ENCODE measurements around the gene CTTNBP2. TPM values are rescaled to one million over a fixed set of nuclear protein-coding genes. Genes with fewer than 3 reads are reported as not detected.
"Not testable (repeated sequence)": the region's sequence is repeated elsewhere in the genome, so short reads cannot be mapped to it uniquely, and the experiment has no call there.

CTTNBP2 gene
- total RNA-seq, 1 donor from 2014 or later, result 3.0 TPM

DNA sequence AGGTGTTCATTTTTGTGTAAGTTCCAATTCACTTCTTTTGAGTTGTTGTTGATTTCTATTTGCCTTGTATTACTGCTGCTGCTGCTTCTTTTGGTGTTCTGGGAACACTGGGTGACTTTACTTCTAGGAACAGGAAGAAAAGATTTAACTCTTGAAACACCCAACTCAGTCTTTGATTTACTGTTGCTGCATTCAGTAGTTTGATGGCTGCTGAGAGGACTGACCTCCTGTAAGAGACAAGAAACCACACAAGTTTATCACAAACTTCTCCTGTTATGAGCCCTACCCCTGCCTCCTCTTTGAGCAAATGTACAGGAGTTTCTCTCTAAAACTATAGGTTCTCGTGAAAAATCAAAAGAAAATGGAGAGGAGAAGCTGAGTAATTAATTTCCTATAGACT, 161.7 kb downstream of the CTTNBP2 start:
- H3K9me3 ChIP-seq, result no peaks in the 10 kb centered on the region
- H3K36me3 ChIP-seq, result no peaks in the 10 kb centered on the region
- intact Hi-C loops (cut with DNase I), result loop anchor here (10.0 kb wide), 1 partner anchor 497 kb away; no protein-coding TSS in a partner anchor
- H3K4me1 ChIP-seq, result no peaks in the 10 kb centered on the region
- H3K27ac ChIP-seq, result no peak overlapping the region
- no peak overlapping the region for H3K4me3 ChIP-seq
- no peaks in the 10 kb centered on the region for H3K27me3 ChIP-seq
- no peak for DNase-seq (ENCODE audit: low spot score in 2 of 2)
- TF ChIP-seq, protein P1, sequence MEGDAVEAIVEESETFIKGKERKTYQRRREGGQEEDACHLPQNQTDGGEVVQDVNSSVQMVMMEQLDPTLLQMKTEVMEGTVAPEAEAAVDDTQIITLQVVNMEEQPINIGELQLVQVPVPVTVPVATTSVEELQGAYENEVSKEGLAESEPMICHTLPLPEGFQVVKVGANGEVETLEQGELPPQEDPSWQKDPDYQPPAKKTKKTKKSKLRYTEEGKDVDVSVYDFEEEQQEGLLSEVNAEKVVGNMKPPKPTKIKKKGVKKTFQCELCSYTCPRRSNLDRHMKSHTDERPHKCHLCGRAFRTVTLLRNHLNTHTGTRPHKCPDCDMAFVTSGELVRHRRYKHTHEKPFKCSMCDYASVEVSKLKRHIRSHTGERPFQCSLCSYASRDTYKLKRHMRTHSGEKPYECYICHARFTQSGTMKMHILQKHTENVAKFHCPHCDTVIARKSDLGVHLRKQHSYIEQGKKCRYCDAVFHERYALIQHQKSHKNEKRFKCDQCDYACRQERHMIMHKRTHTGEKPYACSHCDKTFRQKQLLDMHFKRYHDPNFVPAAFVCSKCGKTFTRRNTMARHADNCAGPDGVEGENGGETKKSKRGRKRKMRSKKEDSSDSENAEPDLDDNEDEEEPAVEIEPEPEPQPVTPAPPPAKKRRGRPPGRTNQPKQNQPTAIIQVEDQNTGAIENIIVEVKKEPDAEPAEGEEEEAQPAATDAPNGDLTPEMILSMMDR (IDR thresholded peaks at IDR 0.05), result no peak

DNA sequence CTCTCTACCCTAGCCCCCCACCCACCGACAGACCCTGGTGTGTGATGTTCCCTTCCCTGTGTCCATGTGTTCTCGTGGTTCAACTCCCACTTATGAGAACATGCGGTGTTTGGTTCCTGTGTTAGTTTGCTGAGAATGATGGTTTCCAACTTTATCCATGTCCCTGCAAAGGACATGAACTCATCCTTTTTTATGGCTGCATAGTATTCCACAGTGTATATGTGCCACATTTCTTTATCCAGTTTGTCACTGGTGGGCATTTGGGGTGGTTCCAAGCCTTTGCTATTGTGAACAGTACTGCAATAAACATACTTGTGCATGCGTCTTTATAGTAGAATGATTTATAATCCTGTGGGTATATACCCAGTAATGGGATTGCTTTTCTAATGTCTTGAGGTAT, 165.1 kb downstream of the CTTNBP2 start:
- H3K4me3 ChIP-seq; H3K27me3 ChIP-seq; DNase-seq (ENCODE audit: low spot score in 2 of 2); H3K4me1 ChIP-seq; intact Hi-C loops (cut with DNase I); H3K27ac ChIP-seq; H3K9me3 ChIP-seq; H3K36me3 ChIP-seq: not testable (repeated sequence)

DNA sequence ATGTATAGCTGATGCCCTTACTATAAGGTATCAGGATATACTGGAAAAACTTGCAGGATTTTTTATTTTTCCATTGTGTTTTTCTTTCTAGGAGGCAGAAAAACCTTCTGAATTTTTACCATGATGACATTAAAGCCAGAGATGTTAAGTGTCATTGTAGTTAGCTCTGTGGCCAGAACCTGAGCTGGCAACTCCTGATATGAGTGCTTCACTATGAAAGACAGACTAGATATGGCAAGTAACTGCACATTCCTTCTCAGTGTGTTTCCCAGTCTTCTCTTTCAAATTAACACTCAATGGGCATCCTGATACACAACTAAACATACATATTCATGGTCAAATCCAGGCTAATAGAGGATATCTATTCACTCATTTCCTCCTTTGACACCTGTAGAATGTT, 166.2 kb downstream of the CTTNBP2 start:
- no peaks in the 10 kb centered on the region for H3K36me3 ChIP-seq
- TF ChIP-seq, protein P1 (IDR thresholded peaks at IDR 0.05), result no peak
- no peaks in the 10 kb centered on the region for H3K9me3 ChIP-seq
- intact Hi-C loops (cut with DNase I), result no loop called here
- DNase-seq (ENCODE audit: low spot score in 2 of 2), result no peak
- no peak overlapping the region for H3K27ac ChIP-seq
- H3K4me1 ChIP-seq, result no peaks in the 10 kb centered on the region
- H3K4me3 ChIP-seq, result no peak overlapping the region
- H3K27me3 ChIP-seq, result no peaks in the 10 kb centered on the region

DNA sequence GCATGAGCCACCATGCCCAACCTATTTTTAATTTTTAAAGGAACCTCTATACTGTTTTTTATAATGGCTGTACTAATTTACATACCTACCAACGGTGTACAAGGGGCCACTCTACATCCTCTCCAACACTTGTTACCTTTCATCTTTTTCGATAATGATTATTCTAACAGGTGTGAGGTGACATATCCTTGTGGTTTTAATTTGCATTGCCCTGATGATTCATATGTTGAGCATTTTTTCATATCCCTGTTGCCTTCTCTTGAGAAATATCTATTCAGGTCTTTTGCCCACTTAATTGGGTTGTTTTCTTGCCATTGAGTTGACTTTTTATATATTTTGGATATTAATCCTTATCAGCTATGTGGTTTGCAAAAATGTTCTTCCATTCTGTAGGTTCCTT, 167.0 kb downstream of the CTTNBP2 start:
- H3K4me3 ChIP-seq, result no peak overlapping the region
- no peaks in the 10 kb centered on the region for H3K4me1 ChIP-seq
- no peaks in the 10 kb centered on the region for H3K9me3 ChIP-seq
- no peaks in the 10 kb centered on the region for H3K27me3 ChIP-seq
- H3K27ac ChIP-seq, result no peak overlapping the region
- TF ChIP-seq, protein P1 (IDR thresholded peaks at IDR 0.05), result no peak
- intact Hi-C loops (cut with DNase I), result no loop called here
- no peaks in the 10 kb centered on the region for H3K36me3 ChIP-seq
- no peak for DNase-seq (ENCODE audit: low spot score in 2 of 2)

DNA sequence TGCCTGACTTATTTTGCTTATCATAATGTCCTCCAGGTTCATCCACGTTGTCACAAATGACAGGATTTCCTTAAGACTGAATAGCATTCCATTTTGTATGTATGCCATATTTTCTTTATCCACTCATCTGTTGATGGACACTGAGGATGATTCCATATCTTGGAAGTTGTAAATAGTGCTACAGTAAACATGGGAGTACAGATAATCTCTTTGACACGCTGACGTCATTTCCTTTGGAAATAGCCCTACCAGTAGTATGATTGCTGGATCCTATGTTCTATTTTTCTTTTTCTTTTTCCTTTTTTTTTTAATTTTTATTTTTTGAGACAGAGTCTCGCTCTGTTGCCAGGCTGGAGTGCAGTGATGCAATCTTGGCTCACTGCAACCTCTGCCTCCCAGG, 167.6 kb downstream of the CTTNBP2 start:
- no peak for DNase-seq (ENCODE audit: low spot score in 2 of 2)
- Histone ChIP-seq H3K36me3 (no peaks in the 10 kb centered on the region), H3K4me3 (no peak overlapping the region), H3K4me1 (no peaks in the 10 kb centered on the region), H3K27me3 (no peaks in the 10 kb centered on the region), H3K27ac (no peak overlapping the region), H3K9me3 (no peaks in the 10 kb centered on the region)
- TF ChIP-seq, protein P1 (IDR thresholded peaks at IDR 0.05), result no peak
- intact Hi-C loops (cut with DNase I), result no loop called here

DNA sequence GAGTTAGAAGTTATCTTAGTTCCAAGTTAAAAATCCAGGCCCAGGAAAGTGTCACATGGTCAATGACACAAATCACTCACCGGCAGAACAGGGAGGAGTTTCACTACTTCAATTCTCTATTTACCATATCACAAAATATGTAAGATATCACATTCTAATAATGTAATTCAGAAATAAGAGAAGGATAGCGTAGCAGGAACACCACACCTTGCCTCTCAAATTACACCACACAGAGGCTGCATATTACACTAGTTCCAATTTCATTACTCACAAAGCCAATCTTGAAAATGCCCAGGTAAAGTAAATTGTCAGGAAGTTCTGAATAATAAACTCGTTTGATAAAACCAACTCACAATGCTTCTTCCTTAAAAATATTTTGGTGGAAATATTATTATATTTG, 169.2 kb downstream of the CTTNBP2 start:
- no peak overlapping the region for H3K4me3 ChIP-seq
- no peaks in the 10 kb centered on the region for H3K27me3 ChIP-seq
- DNase-seq (ENCODE audit: low spot score in 2 of 2), result no peak
- TF ChIP-seq, protein P1 (IDR thresholded peaks at IDR 0.05), result no peak
- intact Hi-C loops (cut with DNase I), result no loop called here
- H3K4me1 ChIP-seq, result no peaks in the 10 kb centered on the region
- H3K36me3 ChIP-seq, result no peaks in the 10 kb centered on the region
- H3K9me3 ChIP-seq, result no peaks in the 10 kb centered on the region
- no peak overlapping the region for H3K27ac ChIP-seq
